Trophoblast cell (in vitro differentiated cells and primary cell): ENCODE results near the gene ASPN.

Experiments used
- DNase-seq, 2 donors: peaks; one replicate each; pipeline ENCODE4 v3.0.0-alpha.2; 2016
- H2AFZ ChIP-seq: 2 replicates; pipeline ENCODE4 v1.6.1; 2013; ENCODE audit warnings: low read length, moderate library complexity, mild to moderate bottlenecking; ENCODE audit not compliant: insufficient read depth, poor library complexity
- H2AK5ac ChIP-seq: 2 replicates; pipeline ENCODE4 v1.6.1; 2013; ENCODE audit warnings: mild to moderate bottlenecking, low read length
- H2BK120ac ChIP-seq: 2 replicates; pipeline ENCODE4 v1.6.1; 2013; ENCODE audit warnings: low read length, mild to moderate bottlenecking, moderate library complexity; ENCODE audit not compliant: insufficient read depth, poor library complexity
- H2BK12ac ChIP-seq: 2 replicates; pipeline ENCODE4 v1.6.1; 2013; ENCODE audit warnings: mild to moderate bottlenecking, low read length, moderate library complexity
- H2BK5ac ChIP-seq: 2 replicates; pipeline ENCODE4 v1.6.1; 2013; ENCODE audit warnings: low read length, low read depth, moderate library complexity, mild to moderate bottlenecking; ENCODE audit not compliant: poor library complexity
- H3K14ac ChIP-seq: 2 replicates; pipeline ENCODE4 v1.6.1; 2013; ENCODE audit warnings: mild to moderate bottlenecking, low read length
- H3K18ac ChIP-seq: 2 replicates; pipeline ENCODE4 v1.6.1; 2013; ENCODE audit warnings: mild to moderate bottlenecking, low read length
- H3K23ac ChIP-seq: 2 replicates; pipeline ENCODE4 v1.6.1; 2013; ENCODE audit warnings: low read length
- H3K27ac ChIP-seq: 2 replicates; pipeline ENCODE4 v1.5.1; 2013; ENCODE audit warnings: low read depth, mild to moderate bottlenecking, inconsistent platforms, low read length, moderate library complexity
- H3K27me3 ChIP-seq: 2 replicates; pipeline ENCODE4 v1.6.1; 2013; ENCODE audit warnings: inconsistent platforms, mild to moderate bottlenecking, low read length, moderate library complexity; ENCODE audit not compliant: insufficient read depth
- H3K36me3 ChIP-seq, 2 experiments: 1 replicate in 1 of 2; 2 replicates in 1 of 2; pipeline ENCODE4 v1.6.1; 2013; ENCODE audit warnings: low read length in 2 of 2, mild to moderate bottlenecking in 2 of 2, moderate library complexity in 1 of 2; ENCODE audit not compliant: insufficient read depth in 2 of 2, control insufficient read depth in 1 of 2
- H3K4ac ChIP-seq: 2 replicates; pipeline ENCODE4 v1.6.1; 2013; ENCODE audit warnings: low read depth, mild to moderate bottlenecking, low read length, moderate library complexity
- H3K4me1 ChIP-seq, 2 experiments: 1 replicate in 1 of 2; 2 replicates in 1 of 2; pipeline ENCODE4 v1.6.1; 2013; ENCODE audit warnings: low read length in 2 of 2, mild to moderate bottlenecking in 2 of 2, moderate library complexity in 1 of 2; ENCODE audit not compliant: insufficient read depth in 2 of 2, control insufficient read depth in 1 of 2
- H3K4me2 ChIP-seq: 2 replicates; pipeline ENCODE4 v1.6.1; 2013; ENCODE audit warnings: inconsistent platforms, mild to moderate bottlenecking, low read length, moderate library complexity
- H3K4me3 ChIP-seq: 2 replicates; pipeline ENCODE4 v1.5.1; 2013; ENCODE audit warnings: mild to moderate bottlenecking, low read depth, low read length, inconsistent platforms
- H3K79me1 ChIP-seq: one replicate; pipeline ENCODE4 v1.6.1; 2013; ENCODE audit warnings: low read length
- H3K79me2 ChIP-seq: 2 replicates; pipeline ENCODE4 v1.6.1; 2013; ENCODE audit warnings: low read length, mild to moderate bottlenecking; ENCODE audit not compliant: control insufficient read depth, insufficient read depth, poor library complexity
- H3K9ac ChIP-seq: 2 replicates; pipeline ENCODE4 v1.6.1; 2013; ENCODE audit warnings: mild to moderate bottlenecking, low read length
- H3K9me3 ChIP-seq: 2 replicates; pipeline ENCODE4 v1.6.1; 2013; ENCODE audit warnings: low read depth, mild to moderate bottlenecking, control low read depth, inconsistent platforms, low read length; ENCODE audit not compliant: insufficient read depth
- H4K12ac ChIP-seq: 2 replicates; pipeline ENCODE4 v1.6.1; 2013; ENCODE audit warnings: low read depth, mild to moderate bottlenecking, low read length, moderate library complexity
- H4K8ac ChIP-seq: 2 replicates; pipeline ENCODE4 v1.6.1; 2013; ENCODE audit warnings: low read depth, mild to moderate bottlenecking, low read length, moderate library complexity
- H4K91ac ChIP-seq: one replicate; pipeline ENCODE4 v1.6.1; 2013; ENCODE audit warnings: low read depth, mild to moderate bottlenecking, low read length, moderate library complexity
- WGBS: extraction: QIAGEN DNeasy Blood & Tissue Kit; methylation state at CpG from one replicate; pipeline ENCODE4 v1.1.7; 2013; ENCODE audit warnings: missing lambda C conversion rate; ENCODE audit not compliant: insufficient read length, insufficient coverage; ENCODE audit errors: extremely low coverage; 5-methylcytosine and 5-hydroxymethylcytosine counted together

Gene ASPN

DNA sequence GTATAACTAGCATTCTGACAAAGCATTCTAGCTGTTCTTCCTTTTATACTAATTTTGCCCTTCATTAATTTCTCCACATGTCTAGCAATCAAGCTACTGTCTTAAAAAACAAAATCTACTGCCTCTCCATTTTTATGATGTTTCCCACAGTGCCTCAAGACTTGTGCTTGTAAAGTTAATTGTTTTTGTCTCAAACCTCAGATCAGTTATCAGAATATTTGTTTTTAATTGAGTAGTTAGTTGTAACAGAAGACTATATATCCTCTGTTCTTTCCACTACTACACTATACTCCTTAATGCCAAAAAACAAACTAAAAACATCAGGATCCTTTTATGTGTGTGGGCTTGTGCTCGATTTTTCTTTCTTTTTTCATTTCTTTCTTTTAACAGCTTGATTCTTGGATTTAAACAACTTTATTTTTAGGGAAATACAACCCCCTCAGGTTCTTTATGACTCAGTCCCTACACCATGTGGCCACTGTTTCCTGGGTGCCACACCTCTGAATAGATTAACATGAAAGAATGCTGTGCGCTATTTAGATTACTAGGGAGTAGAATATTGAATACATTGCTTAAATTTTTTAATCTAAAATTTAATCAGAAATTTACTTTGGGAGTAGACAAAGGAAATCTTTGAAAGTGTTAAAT is 1.2 kb downstream of the ASPN start:
- H3K27me3 ChIP-seq = no peaks in the 10 kb centered on the region
- H3K4me3 ChIP-seq = no peak overlapping the region
- no peaks in the 10 kb centered on the region for H3K9me3 ChIP-seq
- H2BK5ac ChIP-seq = no peak overlapping the region
- no CpG with 5 or more reads among the region's 2 CpGs for WGBS
- no peaks in the 10 kb centered on the region for H3K36me3 ChIP-seq
- no peaks in the 10 kb centered on the region for H3K79me1 ChIP-seq
- no peak overlapping the region for H3K23ac ChIP-seq
- no peak overlapping the region for H3K27ac ChIP-seq
- H2AK5ac ChIP-seq = no peak overlapping the region
- H3K79me2 ChIP-seq = no peaks in the 10 kb centered on the region
- no peak overlapping the region for H4K8ac ChIP-seq
- no peak overlapping the region for H3K4ac ChIP-seq
- H3K14ac ChIP-seq = no peak overlapping the region
- no peak overlapping the region for H2AFZ ChIP-seq
- H4K12ac ChIP-seq = no peak overlapping the region
- H3K4me1 ChIP-seq = peaks cover 0 to 2% of the 10 kb centered on the region in 2 experiments
- DNase-seq = no peak
- no peak overlapping the region for H2BK12ac ChIP-seq
- H3K4me2 ChIP-seq = no peak overlapping the region
- no peak overlapping the region for H3K18ac ChIP-seq
- H3K9ac ChIP-seq = no peak overlapping the region
- no peak overlapping the region for H4K91ac ChIP-seq
- no peak overlapping the region for H2BK120ac ChIP-seq

DNA sequence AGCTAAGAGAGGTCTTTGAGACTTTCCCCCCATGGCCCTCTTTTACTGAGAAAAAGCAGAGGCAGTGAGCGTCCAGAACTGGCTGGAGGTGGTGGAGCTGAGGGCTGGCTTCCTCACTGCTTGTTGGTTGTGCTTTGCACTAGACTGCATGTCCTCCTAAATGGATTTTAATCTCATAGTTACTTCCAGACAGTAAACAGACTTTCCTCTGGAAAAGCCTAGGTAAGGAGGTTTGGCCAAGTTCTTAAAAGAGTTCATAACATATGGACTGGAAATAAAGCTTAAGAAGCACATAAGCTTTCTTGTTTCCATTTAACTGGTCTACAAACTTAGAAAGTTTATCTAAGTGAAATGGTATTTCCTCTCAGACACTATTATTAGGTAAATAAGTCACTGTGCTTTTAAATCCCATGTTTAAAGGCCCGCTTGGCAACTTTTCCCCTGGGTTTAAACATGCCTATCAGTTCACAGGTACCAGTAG is 2.0 kb downstream of the ASPN start:
- no peak for DNase-seq
- no peak overlapping the region for H2AK5ac ChIP-seq
- no peak overlapping the region for H2BK12ac ChIP-seq
- H3K4me3 ChIP-seq = no peak overlapping the region
- H3K36me3 ChIP-seq = no peaks in the 10 kb centered on the region
- H3K18ac ChIP-seq = no peak overlapping the region
- no peaks in the 10 kb centered on the region for H3K27me3 ChIP-seq
- no peak overlapping the region for H3K14ac ChIP-seq
- no CpG with 5 or more reads among the region's 2 CpGs for WGBS
- H4K91ac ChIP-seq = no peak overlapping the region
- no peak overlapping the region for H2BK120ac ChIP-seq
- H2AFZ ChIP-seq = no peak overlapping the region
- no peak overlapping the region for H3K4ac ChIP-seq
- H3K9ac ChIP-seq = no peak overlapping the region
- H3K27ac ChIP-seq = peak overlapping the region; percentile 27
- no peak overlapping the region for H3K4me2 ChIP-seq
- H4K12ac ChIP-seq = no peak overlapping the region
- no peaks in the 10 kb centered on the region for H3K79me1 ChIP-seq
- no peaks in the 10 kb centered on the region for H3K79me2 ChIP-seq
- no peak overlapping the region for H4K8ac ChIP-seq
- peaks cover 0 to 2% of the 10 kb centered on the region in 2 experiments for H3K4me1 ChIP-seq
- no peak overlapping the region for H2BK5ac ChIP-seq
- no peaks in the 10 kb centered on the region for H3K9me3 ChIP-seq
- H3K23ac ChIP-seq = no peak overlapping the region

DNA sequence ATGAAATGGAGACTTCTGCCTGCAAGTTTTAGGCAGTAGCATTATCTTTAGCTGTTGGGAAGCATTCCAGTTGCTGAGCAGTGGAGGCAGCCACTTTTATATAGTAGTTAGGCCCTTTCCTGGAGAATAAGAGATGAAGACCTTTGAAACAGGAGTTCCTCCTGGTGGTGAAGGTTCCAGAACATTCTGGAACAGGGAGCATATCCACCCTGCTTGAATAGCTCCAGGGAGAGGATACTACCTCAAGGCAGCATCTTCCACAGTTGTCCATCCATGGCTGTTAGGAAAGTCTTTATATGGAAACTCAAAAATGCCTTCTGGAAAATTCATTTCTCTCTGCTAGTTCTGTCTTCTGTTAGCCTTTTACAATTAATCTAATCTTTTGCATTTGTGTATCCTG is 3.0 kb downstream of the ASPN start:
- H3K23ac ChIP-seq = no peak overlapping the region
- H3K9me3 ChIP-seq = no peaks in the 10 kb centered on the region
- H2AFZ ChIP-seq = no peak overlapping the region
- H4K8ac ChIP-seq = no peak overlapping the region
- no peak overlapping the region for H2BK5ac ChIP-seq
- no peak overlapping the region for H3K4ac ChIP-seq
- no peak for DNase-seq
- H2AK5ac ChIP-seq = no peak overlapping the region
- H3K79me2 ChIP-seq = no peaks in the 10 kb centered on the region
- H2BK120ac ChIP-seq = no peak overlapping the region
- no peak overlapping the region for H3K27ac ChIP-seq
- H3K14ac ChIP-seq = no peak overlapping the region
- H3K4me2 ChIP-seq = no peak overlapping the region
- H3K4me1 ChIP-seq = peaks cover 0 to 2% of the 10 kb centered on the region in 2 experiments
- H3K36me3 ChIP-seq = no peaks in the 10 kb centered on the region
- H3K9ac ChIP-seq = no peak overlapping the region
- H4K91ac ChIP-seq = no peak overlapping the region
- no peak overlapping the region for H3K4me3 ChIP-seq
- H3K79me1 ChIP-seq = no peaks in the 10 kb centered on the region
- H3K27me3 ChIP-seq = no peaks in the 10 kb centered on the region
- H3K18ac ChIP-seq = no peak overlapping the region
- H4K12ac ChIP-seq = no peak overlapping the region
- H2BK12ac ChIP-seq = no peak overlapping the region

DNA sequence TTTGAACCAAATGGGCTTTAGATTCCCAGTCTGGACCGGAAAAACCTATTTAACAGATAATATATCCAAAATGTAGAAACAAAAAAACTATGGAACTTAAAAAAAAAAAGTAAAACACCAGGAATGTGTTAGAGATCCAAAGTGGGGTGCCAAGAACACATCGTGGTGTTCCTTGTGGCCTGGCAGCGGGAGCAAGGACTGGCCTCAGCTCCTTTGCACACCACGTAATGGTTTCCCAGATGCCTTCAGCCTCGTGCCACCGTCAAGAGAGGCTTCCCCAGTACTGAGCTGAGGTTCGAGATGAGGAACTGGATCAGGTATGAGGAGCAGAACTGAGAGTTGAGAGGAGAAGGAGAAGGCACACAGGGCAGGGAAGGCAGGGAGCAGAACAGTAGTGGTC is 3.5 kb downstream of the ASPN start:
- H2BK120ac ChIP-seq = no peak overlapping the region
- H4K12ac ChIP-seq = no peak overlapping the region
- H3K18ac ChIP-seq = no peak overlapping the region
- no peak overlapping the region for H2AK5ac ChIP-seq
- DNase-seq = no peak
- H2BK12ac ChIP-seq = peak overlapping the region; percentile 69
- no peak overlapping the region for H3K9ac ChIP-seq
- no CpG with 5 or more reads among the region's 7 CpGs for WGBS
- H4K8ac ChIP-seq = no peak overlapping the region
- no peaks in the 10 kb centered on the region for H3K27me3 ChIP-seq
- no peak overlapping the region for H2BK5ac ChIP-seq
- H4K91ac ChIP-seq = peak overlapping the region; percentile 35
- no peak overlapping the region for H3K4me2 ChIP-seq
- H3K79me1 ChIP-seq = no peaks in the 10 kb centered on the region
- H3K4me3 ChIP-seq = no peak overlapping the region
- no peak overlapping the region for H3K4ac ChIP-seq
- H3K4me1 ChIP-seq = peaks cover 0 to 2% of the 10 kb centered on the region in 2 experiments
- H3K14ac ChIP-seq = no peak overlapping the region
- H3K79me2 ChIP-seq = no peaks in the 10 kb centered on the region
- no peak overlapping the region for H2AFZ ChIP-seq
- no peaks in the 10 kb centered on the region for H3K36me3 ChIP-seq
- no peak overlapping the region for H3K23ac ChIP-seq
- H3K9me3 ChIP-seq = no peaks in the 10 kb centered on the region
- no peak overlapping the region for H3K27ac ChIP-seq
